SK-N-SH (cell line): ENCODE measurements around the gene MRPS33. TPM values are rescaled to one million over a fixed set of nuclear protein-coding genes. Genes with fewer than 3 reads are reported as not detected.

Experiments used
- CTCF ChIA-PET: fragments of 300-600, 350-600 bp; formaldehyde crosslinking; extraction: SDS; loops from one replicate; lab custom pipeline; 2021; lab: Yijun Ruan, JAX
- POLR2A ChIA-PET: fragments of 350-600 bp; sonication (Branson Sonifier 250); formaldehyde crosslinking; extraction: SDS; loops from one replicate; lab custom pipeline; 2020; ENCODE audit warnings: antibody characterized with exemption, inconsistent platforms; lab: Yijun Ruan, JAX
- DNase-seq: peaks from one replicate; pipeline ENCODE4 v3.0.0; 2012
- H2AFZ ChIP-seq: fragments of 200-600 bp; sonication (generic); 2 replicates; pipeline ENCODE4 v1.8.1; 2016; ENCODE audit warnings: antibody characterized with exemption, mild to moderate bottlenecking, low read depth
- H3F3A ChIP-seq: fragments of 200-600 bp; sonication (generic); replicated peaks from 2 replicates; pipeline ENCODE3; 2016; ENCODE audit warnings: antibody characterized with exemption, mild to moderate bottlenecking; ENCODE audit not compliant: insufficient read depth
- H3K27ac ChIP-seq, 2 experiments: fragments of 200-500 bp in 1 of 2; fragments of 200-600 bp in 1 of 2; sonication (Bioruptor generic) in 1 of 2; sonication (generic), shearing (Covaris generic) in 1 of 2; 2 replicates each; pipeline versions ENCODE4 v1.5.1 to v1.6.1; 2014 to 2016; ENCODE audit warnings: low read depth in 2 of 2, inconsistent platforms in 1 of 2, low read length in 1 of 2, mild to moderate bottlenecking in 1 of 2, mixed read lengths in 1 of 2
- H3K27me3 ChIP-seq: fragments of 200-600 bp; sonication (generic), shearing (Covaris generic); 2 replicates; pipeline ENCODE4 v1.6.1; 2016; ENCODE audit warnings: mixed run types; ENCODE audit not compliant: insufficient read depth
- H3K36me3 ChIP-seq, 2 experiments: fragments of 200-500 bp in 1 of 2; fragments of 200-600 bp in 1 of 2; sonication (Bioruptor generic) in 1 of 2; sonication (generic) in 1 of 2; replicated peaks in 1 of 2; 2 replicates each; pipeline versions ENCODE3 to v1.5.1; 2014 to 2016; ENCODE audit warnings: low read length in 1 of 2, mild to moderate bottlenecking in 1 of 2; ENCODE audit not compliant: insufficient read depth in 2 of 2, control insufficient read depth in 1 of 2
- H3K4me1 ChIP-seq, 2 experiments: fragments of 200-500 bp in 1 of 2; fragments of 200-600 bp in 1 of 2; sonication (Bioruptor generic) in 1 of 2; sonication (generic), shearing (Covaris generic) in 1 of 2; 2 replicates each; pipeline versions ENCODE4 v1.5.1 to v1.6.1; 2014 to 2016; ENCODE audit warnings: low read depth in 1 of 2, low read length in 1 of 2, mixed run types in 1 of 2; ENCODE audit not compliant: insufficient read depth in 2 of 2, control insufficient read depth in 1 of 2
- H3K4me2 ChIP-seq: fragments of 200-600 bp; sonication (generic), shearing (Covaris generic); 2 replicates; pipeline ENCODE4 v1.6.1; 2017; ENCODE audit warnings: mixed run types
- H3K4me3 ChIP-seq, 2 experiments: fragments of 200-500 bp in 1 of 2; fragments of 200-600 bp in 1 of 2; sonication (Bioruptor generic) in 1 of 2; sonication (generic), shearing (Covaris generic) in 1 of 2; 2 replicates each; pipeline versions ENCODE4 v1.5.1 to v1.8.1; 2014 to 2016; ENCODE audit warnings: low read depth in 2 of 2, inconsistent platforms in 1 of 2, low read length in 1 of 2, mild to moderate bottlenecking in 1 of 2, mixed read lengths in 1 of 2, moderate library complexity in 1 of 2
- H3K79me2 ChIP-seq: fragments of 200-600 bp; sonication (generic); 2 replicates; pipeline ENCODE4 v1.8.1; 2017; ENCODE audit warnings: mild to moderate bottlenecking; ENCODE audit not compliant: insufficient read depth
- H3K9ac ChIP-seq: fragments of 200-600 bp; sonication (generic); 2 replicates; pipeline ENCODE4 v1.6.1; 2017; ENCODE audit warnings: mixed run types
- H3K9me2 ChIP-seq: fragments of 200-600 bp; sonication (generic); 2 replicates; pipeline ENCODE4 v1.6.1; 2017; ENCODE audit warnings: mixed run types
- H3K9me3 ChIP-seq: fragments of 200-600 bp; sonication (generic); 2 replicates; pipeline ENCODE4 v1.6.1; 2017; ENCODE audit warnings: mixed run types, mild to moderate bottlenecking, moderate library complexity
- H4K20me1 ChIP-seq: fragments of 200-600 bp; sonication (generic); 2 replicates; pipeline ENCODE4 v1.6.1; 2017; ENCODE audit warnings: mild to moderate bottlenecking, mixed run types; ENCODE audit not compliant: insufficient read depth
- EP300 ChIP-seq, 2 experiments: IDR thresholded peaks; 2 replicates each; pipeline versions ENCODE4 v1.4.0 to v1.6.1; 2012; ENCODE audit warnings: borderline replicate concordance in 1 of 2, low read depth in 1 of 2, low read length in 1 of 2
- FOXJ3 ChIP-seq: sonication (generic); formaldehyde crosslinking; IDR thresholded peaks from 2 replicates; pipeline ENCODE4 v1.5.1; 2020; ENCODE audit warnings: mild to moderate bottlenecking, missing genetic modification reagents
- FOXM1 ChIP-seq: IDR thresholded peaks from 2 replicates; pipeline ENCODE4 v1.4.0; 2012; ENCODE audit warnings: low read depth, mild to moderate bottlenecking
- GABPA ChIP-seq: IDR thresholded peaks from 2 replicates; pipeline ENCODE4 v1.4.0; 2012; ENCODE audit warnings: low read depth, mild to moderate bottlenecking
- JUND ChIP-seq: IDR thresholded peaks from 2 replicates; pipeline ENCODE4 v1.4.0; 2012
- MXI1 ChIP-seq: IDR thresholded peaks from 2 replicates; pipeline ENCODE4 v1.6.1; 2012; ENCODE audit warnings: mild to moderate bottlenecking, low read depth, low read length, improper control_type of control experiment
- NFIC ChIP-seq: IDR thresholded peaks from 2 replicates; pipeline ENCODE4 v1.4.0; 2012; ENCODE audit warnings: borderline replicate concordance
- RFX5 ChIP-seq: IDR thresholded peaks from 2 replicates; pipeline ENCODE4 v1.6.1; 2012; ENCODE audit warnings: mild to moderate bottlenecking, improper control_type of control experiment, low read length
- RXRA ChIP-seq: IDR thresholded peaks from 2 replicates; pipeline ENCODE4 v1.4.0; 2012; ENCODE audit warnings: low read depth, mild to moderate bottlenecking, borderline replicate concordance
- WGBS: methylation state at CpG from one replicate; pipeline ENCODE4 v1.1.6; 2017; ENCODE audit warnings: low lambda C conversion rate; 5-methylcytosine and 5-hydroxymethylcytosine counted together
- polyA plus RNA-seq, 3 experiments: library from polyadenylated mRNA; depleted of rRNA; stranded (reverse); fragments of >200 nt; gene quantifications; 2 replicates each; pipeline ENCODE4 v1.2.3, GENCODE V29; 2012
- TF ChIP-seq, protein P1 (sequence below): fragments of 200-600 bp; sonication (generic); IDR thresholded peaks from 2 replicates; pipeline ENCODE4 v1.6.1; 2017; ENCODE audit warnings: antibody characterized with exemption, mild to moderate bottlenecking, moderate library complexity
- TF ChIP-seq, protein P2 (sequence below): fragments of 150-350 bp; IDR thresholded peaks from 2 replicates; pipeline ENCODE4 v1.6.1; 2017; ENCODE audit warnings: antibody characterized with exemption, low read length, low read depth, borderline replicate concordance
- TF ChIP-seq, protein P3 (sequence below): IDR thresholded peaks from 2 replicates; pipeline ENCODE4 v1.4.0; 2012; ENCODE audit warnings: low read depth, borderline replicate concordance

The MRPS33 gene
- polyA plus RNA-seq, 1 of the 3 experiments (the other 2 are of a cell fraction), result 88.8 TPM

DNA sequence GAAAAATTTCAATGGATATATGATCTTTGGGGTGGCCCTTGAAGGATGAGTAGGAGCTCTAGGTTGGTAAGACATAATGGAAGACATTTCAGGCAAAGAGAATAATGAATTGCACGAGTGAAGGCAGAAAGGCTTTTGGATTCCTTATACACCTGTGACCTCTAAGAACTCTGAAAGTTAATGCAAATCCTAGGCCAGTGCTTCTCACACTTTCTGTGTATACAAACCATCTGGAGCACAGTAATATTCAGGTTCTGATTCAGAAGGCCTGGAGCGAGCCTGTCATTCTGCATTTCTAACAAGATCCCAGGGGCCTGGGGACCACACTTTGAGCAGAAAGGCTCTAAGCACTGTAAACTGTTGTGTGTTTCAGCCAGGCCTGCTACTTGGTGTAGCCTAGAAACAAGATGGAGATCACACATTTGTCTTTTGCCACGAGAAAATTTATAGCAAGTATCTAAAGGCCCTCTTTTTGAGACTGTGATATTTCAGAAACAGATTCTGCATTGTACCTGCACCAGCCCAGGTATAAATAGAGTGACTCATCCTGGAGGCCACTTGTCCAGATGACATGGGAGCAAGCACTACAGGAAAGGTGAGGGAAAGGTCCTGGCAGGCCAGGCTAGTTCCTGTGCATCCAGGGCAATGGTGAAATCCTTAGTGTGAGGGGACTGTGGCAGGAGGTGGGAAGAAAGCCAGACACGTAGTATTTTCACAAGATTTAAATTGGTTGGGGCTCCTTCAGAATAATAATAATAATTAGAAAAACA lies 24.4 kb downstream of the MRPS33 start:
- TF ChIP-seq RFX5 (no peak), NFIC (no peak), GABPA (no peak)
- TF ChIP-seq, protein P1, sequence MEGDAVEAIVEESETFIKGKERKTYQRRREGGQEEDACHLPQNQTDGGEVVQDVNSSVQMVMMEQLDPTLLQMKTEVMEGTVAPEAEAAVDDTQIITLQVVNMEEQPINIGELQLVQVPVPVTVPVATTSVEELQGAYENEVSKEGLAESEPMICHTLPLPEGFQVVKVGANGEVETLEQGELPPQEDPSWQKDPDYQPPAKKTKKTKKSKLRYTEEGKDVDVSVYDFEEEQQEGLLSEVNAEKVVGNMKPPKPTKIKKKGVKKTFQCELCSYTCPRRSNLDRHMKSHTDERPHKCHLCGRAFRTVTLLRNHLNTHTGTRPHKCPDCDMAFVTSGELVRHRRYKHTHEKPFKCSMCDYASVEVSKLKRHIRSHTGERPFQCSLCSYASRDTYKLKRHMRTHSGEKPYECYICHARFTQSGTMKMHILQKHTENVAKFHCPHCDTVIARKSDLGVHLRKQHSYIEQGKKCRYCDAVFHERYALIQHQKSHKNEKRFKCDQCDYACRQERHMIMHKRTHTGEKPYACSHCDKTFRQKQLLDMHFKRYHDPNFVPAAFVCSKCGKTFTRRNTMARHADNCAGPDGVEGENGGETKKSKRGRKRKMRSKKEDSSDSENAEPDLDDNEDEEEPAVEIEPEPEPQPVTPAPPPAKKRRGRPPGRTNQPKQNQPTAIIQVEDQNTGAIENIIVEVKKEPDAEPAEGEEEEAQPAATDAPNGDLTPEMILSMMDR, result no peak
- TF ChIP-seq, protein P2, sequence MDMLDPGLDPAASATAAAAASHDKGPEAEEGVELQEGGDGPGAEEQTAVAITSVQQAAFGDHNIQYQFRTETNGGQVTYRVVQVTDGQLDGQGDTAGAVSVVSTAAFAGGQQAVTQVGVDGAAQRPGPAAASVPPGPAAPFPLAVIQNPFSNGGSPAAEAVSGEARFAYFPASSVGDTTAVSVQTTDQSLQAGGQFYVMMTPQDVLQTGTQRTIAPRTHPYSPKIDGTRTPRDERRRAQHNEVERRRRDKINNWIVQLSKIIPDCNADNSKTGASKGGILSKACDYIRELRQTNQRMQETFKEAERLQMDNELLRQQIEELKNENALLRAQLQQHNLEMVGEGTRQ, result no peak
- H3K36me3 ChIP-seq, result no peaks in the 10 kb centered on the region
- H3K4me3 ChIP-seq, result no peak overlapping the region
- no peak overlapping the region for H3K4me2 ChIP-seq
- no peak overlapping the region for H3K27ac ChIP-seq
- H3K79me2 ChIP-seq, result no peaks in the 10 kb centered on the region
- H3F3A ChIP-seq, result no peaks in the 10 kb centered on the region
- no peak overlapping the region for H2AFZ ChIP-seq
- no peaks in the 10 kb centered on the region for H3K9me3 ChIP-seq
- no peaks in the 10 kb centered on the region for H4K20me1 ChIP-seq
- 34% methylated on average over 4 of the region's 4 CpGs for WGBS
- H3K27me3 ChIP-seq, result no peaks in the 10 kb centered on the region
- ChIA-PET CTCF (interaction anchor here (1.5 to 1.7 kb wide), 2 partner anchors 22 to 180 kb away, joined by 4 to 6 read pairs; no protein-coding TSS in a partner anchor), POLR2A (no interaction called here)
- H3K4me1 ChIP-seq, result peaks cover 0 to 3% of the 10 kb centered on the region in 2 experiments; a peak in 1 of 4 replicates
- H3K9ac ChIP-seq, result no peak overlapping the region
- H3K9me2 ChIP-seq, result no peaks in the 10 kb centered on the region
- no peak for DNase-seq

DNA sequence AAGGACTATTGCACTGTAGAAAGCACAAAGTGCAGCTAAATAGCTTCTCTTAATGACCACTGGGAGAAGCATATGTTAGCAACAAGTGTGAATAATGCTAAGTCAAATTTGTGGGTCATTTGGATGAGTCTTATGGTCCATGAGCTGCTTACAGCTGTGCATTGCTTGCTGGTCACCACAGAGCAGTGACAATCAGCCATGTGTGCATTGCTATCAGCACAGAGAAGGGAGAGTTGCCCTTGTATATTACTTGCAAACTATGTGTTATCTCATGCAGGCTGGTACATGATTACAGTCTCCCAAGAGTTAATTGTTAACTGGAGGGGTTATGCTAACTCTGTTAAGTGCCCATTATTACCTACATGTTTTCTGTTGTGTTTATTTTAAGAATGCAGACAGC lies 25.7 kb downstream of the MRPS33 start:
- no peak overlapping the region for H3K9ac ChIP-seq
- CTCF ChIA-PET, result no interaction called here
- no peaks in the 10 kb centered on the region for H3K27me3 ChIP-seq
- no peaks in the 10 kb centered on the region for H4K20me1 ChIP-seq
- H3K9me3 ChIP-seq, result 0 out of 2 replicates have a peak, but pooled peaks cover 5% of the 10 kb centered on the region
- POLR2A ChIA-PET, result no interaction called here
- DNase-seq, result no peak
- no peaks in the 10 kb centered on the region for H3K36me3 ChIP-seq
- H3K4me3 ChIP-seq, result no peak overlapping the region
- peaks cover 0 to 3% of the 10 kb centered on the region in 2 experiments; a peak in 1 of 4 replicates for H3K4me1 ChIP-seq
- H3K27ac ChIP-seq, result no peak overlapping the region
- no peaks in the 10 kb centered on the region for H3K9me2 ChIP-seq
- H2AFZ ChIP-seq, result no peak overlapping the region
- no peak overlapping the region for H3K4me2 ChIP-seq
- H3K79me2 ChIP-seq, result no peaks in the 10 kb centered on the region
- TF ChIP-seq FOXJ3 (CRISPR knock-in tag), result no peak
- TF ChIP-seq MXI1, result no peak
- TF ChIP-seq, protein P3, sequence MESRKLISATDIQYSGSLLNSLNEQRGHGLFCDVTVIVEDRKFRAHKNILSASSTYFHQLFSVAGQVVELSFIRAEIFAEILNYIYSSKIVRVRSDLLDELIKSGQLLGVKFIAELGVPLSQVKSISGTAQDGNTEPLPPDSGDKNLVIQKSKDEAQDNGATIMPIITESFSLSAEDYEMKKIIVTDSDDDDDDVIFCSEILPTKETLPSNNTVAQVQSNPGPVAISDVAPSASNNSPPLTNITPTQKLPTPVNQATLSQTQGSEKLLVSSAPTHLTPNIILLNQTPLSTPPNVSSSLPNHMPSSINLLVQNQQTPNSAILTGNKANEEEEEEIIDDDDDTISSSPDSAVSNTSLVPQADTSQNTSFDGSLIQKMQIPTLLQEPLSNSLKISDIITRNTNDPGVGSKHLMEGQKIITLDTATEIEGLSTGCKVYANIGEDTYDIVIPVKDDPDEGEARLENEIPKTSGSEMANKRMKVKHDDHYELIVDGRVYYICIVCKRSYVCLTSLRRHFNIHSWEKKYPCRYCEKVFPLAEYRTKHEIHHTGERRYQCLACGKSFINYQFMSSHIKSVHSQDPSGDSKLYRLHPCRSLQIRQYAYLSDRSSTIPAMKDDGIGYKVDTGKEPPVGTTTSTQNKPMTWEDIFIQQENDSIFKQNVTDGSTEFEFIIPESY, result no peak
- no peak for TF ChIP-seq JUND
- no peak for TF ChIP-seq FOXM1
- no peak for TF ChIP-seq RXRA
- TF ChIP-seq, protein P2, result no peak
- TF ChIP-seq EP300 (IDR thresholded peaks at IDR 0.05; ENCODE audit: borderline replicate concordance in 1 of 2, low read depth in 1 of 2, low read length in 1 of 2), result no peak
- no peaks in the 10 kb centered on the region for H3F3A ChIP-seq
